ENCODE data around the gene GMPPA. TPM values are rescaled to one million over a fixed set of nuclear protein-coding genes. Genes with fewer than 3 reads are reported as not detected.

Gene GMPPA
- total and polyA plus RNA-seq, 9 of the 15 experiments (the other 6 are each of a cell fraction or from before 2014, with no cell fraction given), result 7.0 to 101 (median 66.7) TPM

GRCh38 chr2:219555956-219556355 is 57.3 kb downstream of the GMPPA start (continued):
- TF ChIP-seq ZMIZ1 (IDR thresholded peaks at IDR 0.05; ENCODE audit: low read depth in 2 of 2, low read length in 2 of 2), result no peak
- no peak for TF ChIP-seq CTCFL (IDR thresholded peaks at IDR 0.05; ENCODE audit: borderline replicate concordance, insufficient read depth, low read depth, low read length, poor library complexity, severe bottlenecking)
- TF ChIP-seq PTBP1 (IDR thresholded peaks at IDR 0.05; ENCODE audit: low read depth, low read length), result no peak
- no peak for TF ChIP-seq JUNB (CRISPR knock-in tag; conservative IDR thresholded peaks at IDR 0.05)

- CTCF ChIA-PET (ENCODE audit: low intra/inter-chr PET ratio), result no interaction called here
- no peak overlapping the region for H3K9ac ChIP-seq (ENCODE audit: insufficient read depth in 1 of 2, low read depth in 2 of 2, low read length in 2 of 2)
- peaks cover 2 to 54% of the 10 kb centered on the region in 2 experiments; a peak in 3 of 5 replicates for H3K4me1 ChIP-seq (replicated peaks in 1 of 2; ENCODE audit: control insufficient read depth in 2 of 2, insufficient read depth in 2 of 2, low read length in 2 of 2)
- no peaks in the 10 kb centered on the region for H4K20me1 ChIP-seq (replicated peaks; ENCODE audit: control insufficient read depth, insufficient read depth, low read length)
- FAIRE-seq (no peak), DNase-seq (ENCODE audit: extremely low read depth in 1 of 4, low spot score in 3 of 4) (no peak), ATAC-seq (no peak)
- in situ Hi-C loops (cut with MboI), result no loop called here
- no peaks in the 10 kb centered on the region for H3K36me3 ChIP-seq (ENCODE audit: control insufficient read depth, insufficient read depth, low read length)
- no peak overlapping the region for H2AFZ ChIP-seq (ENCODE audit: low read depth, low read length)
- intact Hi-C loops (cut with micrococcal nuclease), result no loop called here
- POLR2A ChIA-PET, result no interaction called here
- H3K79me2 ChIP-seq (ENCODE audit: control insufficient read depth, insufficient read depth, low read length), result no peaks in the 10 kb centered on the region
- peaks cover 0 to 8% of the 10 kb centered on the region in 2 experiments; a peak in 3 of 5 replicates for H3K27me3 ChIP-seq (ENCODE audit: control insufficient read depth in 2 of 2, insufficient read depth in 2 of 2, low read length in 2 of 2)
- no peak overlapping the region for H3K4me3 ChIP-seq
- H3K9me3 ChIP-seq (replicated peaks; ENCODE audit: control insufficient read depth, insufficient read depth, low read depth, low read length), result no peaks in the 10 kb centered on the region
- BruUV-seq (replicated peaks), result no TSS peak
- H3K4me2 ChIP-seq (ENCODE audit: insufficient read depth, low read length), result no peak overlapping the region
- H3K9me1 ChIP-seq (ENCODE audit: control insufficient read depth, insufficient read depth, low read length), result no peaks in the 10 kb centered on the region
- H3K27ac ChIP-seq (ENCODE audit: extremely low read depth, low read depth, low read length), result no peak overlapping the region
- WGBS (ENCODE audit: insufficient coverage, low coverage, missing lambda C conversion rate), result 43% methylated on average over 14 of the region's 19 CpGs
- TF ChIP-seq CBX5 (IDR thresholded peaks at IDR 0.05; ENCODE audit: borderline replicate concordance, low read depth), result no peak
Measured at GRCh38 chr2:219556413-219556812, 57.7 kb downstream of the GMPPA start.

All from K562 (cell line).